HG02938 (cell line): ENCODE measurements around the gene ULK4.
"Not testable (repeated sequence)": the region's sequence is repeated elsewhere in the genome, so short reads cannot be mapped to it uniquely, and the experiment has no call there.

ENCODE experiments used
- ATAC-seq: cut with Tn5 transposase; IDR thresholded peaks from one replicate; pipeline ENCODE4 v1.9.1; 2021; ENCODE audit warnings: mild to moderate bottlenecking, moderate library complexity; ENCODE audit not compliant: unreplicated experiment

ULK4 gene

DNA sequence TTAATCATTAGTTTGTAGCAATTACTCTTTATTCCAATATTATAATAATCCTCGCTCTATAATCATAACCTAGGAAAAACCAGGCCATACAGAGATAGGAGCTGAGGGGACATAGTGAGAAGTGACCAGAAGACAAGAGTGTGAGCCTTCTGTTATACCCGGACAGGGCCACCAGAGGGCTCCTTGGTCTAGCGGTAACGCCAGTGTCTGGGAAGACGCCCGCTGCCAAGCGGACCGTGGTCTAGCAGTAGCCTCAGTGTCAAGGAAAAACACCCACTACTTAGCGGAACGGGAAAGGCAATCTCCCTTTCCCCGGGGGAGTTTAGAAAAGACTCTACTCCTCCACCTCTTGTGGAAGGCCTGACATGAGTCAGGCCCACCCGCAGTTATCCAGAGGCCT is 266.1 kb downstream of the ULK4 start:
- ATAC-seq, result not testable (repeated sequence)

DNA sequence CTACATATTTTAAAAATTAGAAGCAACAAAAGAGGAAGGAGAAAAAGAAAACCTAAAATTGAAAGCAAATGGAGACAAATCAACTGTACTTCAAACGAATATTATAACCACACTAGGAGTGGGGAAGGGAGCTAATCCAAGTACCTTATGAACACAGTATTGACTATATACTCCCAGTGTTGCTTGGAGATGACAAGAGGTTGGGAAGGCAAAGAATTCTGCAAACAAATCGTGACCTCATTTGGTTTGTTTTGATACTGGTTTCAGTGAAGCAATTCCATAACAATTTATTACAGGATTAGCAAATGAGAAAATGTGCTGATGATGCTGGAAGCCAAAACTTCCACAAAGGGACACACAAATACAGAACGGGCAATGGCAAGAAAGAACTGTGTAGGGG is 268.1 kb downstream of the ULK4 start:
- ATAC-seq, result no peak

DNA sequence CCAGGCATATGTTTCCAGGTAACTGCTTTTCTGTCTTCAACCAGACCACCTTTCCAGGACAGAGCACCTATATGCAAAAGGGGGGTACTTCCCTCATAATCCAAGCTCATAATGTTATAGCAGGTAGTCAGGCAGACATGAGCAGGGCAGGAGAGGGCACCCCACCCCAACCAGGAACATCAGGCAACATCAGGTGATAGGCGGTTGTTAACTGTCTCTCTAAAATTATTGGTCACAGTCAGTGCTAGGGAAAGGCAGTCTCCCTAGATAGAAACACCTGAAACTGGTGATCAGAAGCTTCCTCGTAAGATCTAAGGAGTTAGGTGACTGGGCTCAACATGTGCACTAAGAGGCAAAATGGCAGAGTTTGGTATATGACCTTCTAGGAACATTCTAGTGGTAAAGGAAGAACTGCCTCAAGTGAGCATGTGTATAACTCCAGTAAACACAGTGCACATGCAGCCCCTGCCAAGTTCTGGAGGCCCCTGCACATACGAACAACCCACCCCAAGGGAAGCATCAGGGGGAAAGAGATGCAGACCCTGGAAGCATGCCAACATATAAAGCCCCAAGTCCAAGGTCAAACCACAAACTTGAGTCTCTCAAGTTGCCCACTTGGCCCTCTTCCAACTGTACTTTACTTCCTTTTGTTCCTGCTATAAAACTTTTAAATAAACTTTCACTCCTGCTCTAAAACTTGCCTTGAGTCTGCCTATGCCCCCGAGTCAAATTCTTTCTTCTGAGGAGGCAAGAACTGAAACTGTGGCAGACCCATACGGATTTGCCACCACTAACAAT is 270.9 kb downstream of the ULK4 start:
- ATAC-seq, result no peak

DNA sequence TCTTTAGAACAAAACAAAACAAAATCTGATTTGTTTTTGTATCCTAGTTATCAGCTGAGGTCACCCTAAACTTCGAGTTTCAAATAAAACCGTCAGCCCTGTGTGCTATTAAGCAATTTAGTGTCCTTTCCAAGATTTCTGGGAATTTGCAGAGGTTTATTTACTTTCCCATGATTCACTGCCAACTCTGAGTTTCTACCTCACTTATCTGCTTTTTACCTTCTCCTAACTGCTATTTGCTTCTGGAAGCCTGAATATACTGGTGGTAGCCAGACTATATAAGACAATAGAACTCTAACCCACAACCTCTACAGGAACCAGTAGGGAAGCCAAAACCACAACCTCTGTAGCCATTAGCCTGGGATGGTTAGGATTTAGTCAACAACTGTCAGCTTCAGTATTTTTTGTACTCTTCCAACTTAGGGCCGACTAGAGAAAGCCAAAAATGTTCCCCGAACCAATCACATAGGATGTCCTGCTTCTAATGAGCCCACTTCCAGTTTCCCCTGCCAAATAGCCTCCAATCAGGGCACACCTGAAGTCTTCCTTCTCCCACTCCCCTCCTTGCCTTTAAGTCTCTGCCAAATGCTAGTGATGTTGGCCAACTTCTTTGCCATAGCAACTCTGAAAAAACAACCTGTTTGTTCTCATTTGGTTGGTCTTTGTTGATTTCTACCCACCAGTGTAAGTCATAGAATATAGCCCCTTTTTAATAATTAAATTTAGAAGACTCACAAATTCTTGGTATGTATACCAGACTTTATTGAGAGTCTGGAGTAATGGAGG is 273.1 kb downstream of the ULK4 start:
- no peak for ATAC-seq

DNA sequence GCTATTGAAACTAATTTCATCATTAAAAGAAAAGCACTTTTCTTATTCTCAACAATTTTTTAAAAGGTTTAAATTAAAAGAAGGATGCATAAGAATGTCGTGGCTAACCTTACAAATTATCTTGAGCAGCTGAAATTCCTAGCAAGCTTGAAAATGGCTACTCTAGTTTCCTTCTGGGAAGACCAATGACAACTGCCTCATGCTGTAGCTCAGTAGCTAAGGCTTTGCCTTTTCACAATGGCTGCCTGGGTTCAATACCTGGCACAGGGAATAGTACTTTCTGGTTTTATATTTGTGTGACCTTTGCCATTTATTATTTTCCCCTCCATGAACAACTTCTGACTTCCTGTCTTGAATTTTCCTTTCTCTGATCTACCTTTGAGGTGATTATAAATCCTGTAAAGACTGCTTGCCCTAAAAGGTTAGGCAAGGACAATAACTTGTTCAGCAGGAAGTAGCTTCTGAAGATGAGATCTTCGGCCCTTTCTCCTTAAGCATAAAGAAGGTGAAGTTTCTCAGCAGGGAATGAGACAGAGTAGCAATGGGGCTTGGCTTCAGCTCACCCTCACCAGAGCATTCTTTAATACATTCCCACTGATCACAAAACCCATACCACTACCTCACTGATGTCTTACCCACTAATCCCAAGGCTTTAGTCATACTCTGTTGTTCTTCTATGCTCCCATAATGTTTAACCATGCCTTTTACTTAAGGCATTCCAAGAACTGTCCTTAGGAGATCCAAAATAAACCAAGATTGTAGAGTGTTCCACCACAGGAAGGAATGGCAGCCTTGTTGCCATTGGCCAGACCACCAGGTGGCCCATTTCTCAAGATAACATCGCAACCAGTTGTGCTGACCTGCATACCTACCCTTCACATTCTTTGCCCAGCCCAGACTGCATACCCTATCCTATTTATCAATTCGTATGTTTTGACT is 276.8 kb downstream of the ULK4 start:
- no peak for ATAC-seq

DNA sequence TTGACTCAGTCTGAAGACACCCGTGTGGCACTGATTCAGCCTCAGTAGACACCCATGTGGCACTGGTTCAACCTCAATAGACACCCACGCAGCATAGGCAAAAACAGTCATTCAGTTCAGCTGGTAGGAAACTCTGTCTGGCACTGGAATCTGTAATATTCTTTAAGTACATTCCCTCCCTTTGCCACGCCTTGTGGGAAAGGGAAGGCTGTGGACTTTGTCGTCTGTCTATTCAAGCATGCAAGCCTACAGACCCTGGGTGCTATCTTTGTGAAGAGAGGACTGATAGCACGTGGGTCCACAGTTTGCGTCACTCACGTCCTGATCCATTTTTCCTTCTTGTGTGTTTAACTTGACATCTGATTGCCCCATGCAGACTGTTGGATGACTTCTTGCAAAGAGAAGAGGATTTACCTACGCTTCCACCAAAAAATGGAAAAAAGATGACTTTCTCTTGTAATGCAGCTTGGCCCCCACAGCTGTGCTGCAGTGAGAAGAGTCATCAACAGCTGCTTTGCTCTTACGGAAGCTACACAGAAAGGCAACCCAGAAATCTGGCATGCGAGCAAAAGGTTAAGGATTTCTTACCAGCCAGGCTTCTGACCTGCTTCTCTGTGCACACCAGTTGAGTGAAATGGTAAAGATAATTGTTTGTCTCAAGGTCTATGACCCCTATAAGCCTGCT is 278.1 kb downstream of the ULK4 start:
- no peak for ATAC-seq

DNA sequence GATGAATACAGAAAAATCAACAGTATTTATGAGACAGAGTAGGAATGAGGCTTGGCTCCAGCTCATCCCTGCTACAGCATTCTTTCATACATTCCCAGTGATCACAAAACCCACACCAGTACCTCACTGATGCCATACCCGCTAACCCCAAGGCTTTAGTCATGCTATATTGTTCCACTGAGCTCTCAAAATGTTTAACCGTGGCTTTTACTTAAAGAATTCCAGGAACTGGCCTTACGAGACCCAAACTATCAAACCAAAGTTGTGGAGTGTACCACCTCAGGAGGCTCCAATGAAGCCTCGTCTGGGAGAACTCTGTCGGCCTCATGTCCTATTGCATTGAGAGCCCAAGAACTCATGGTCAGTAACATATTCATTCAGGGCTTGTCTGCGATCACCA is 278.9 kb downstream of the ULK4 start:
- no peak for ATAC-seq

DNA sequence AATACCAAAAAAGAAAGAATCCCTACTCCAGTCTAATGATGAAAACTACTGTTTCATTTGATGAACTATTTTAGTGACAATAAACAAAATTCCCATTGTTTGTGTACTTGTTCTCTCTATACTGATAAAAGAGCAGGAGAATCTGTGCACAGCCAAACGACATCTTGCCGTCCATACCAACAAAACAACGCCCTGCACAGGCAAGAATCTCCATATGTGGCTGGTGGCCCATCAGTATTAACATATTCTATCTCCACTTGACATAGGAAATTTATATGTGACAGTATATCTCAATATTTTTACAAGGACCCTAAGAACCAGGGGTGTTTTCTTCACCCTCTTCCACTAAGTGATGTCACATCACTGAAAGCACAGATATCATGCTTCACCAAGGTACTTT is 279.5 kb downstream of the ULK4 start:
- ATAC-seq, result no peak

DNA sequence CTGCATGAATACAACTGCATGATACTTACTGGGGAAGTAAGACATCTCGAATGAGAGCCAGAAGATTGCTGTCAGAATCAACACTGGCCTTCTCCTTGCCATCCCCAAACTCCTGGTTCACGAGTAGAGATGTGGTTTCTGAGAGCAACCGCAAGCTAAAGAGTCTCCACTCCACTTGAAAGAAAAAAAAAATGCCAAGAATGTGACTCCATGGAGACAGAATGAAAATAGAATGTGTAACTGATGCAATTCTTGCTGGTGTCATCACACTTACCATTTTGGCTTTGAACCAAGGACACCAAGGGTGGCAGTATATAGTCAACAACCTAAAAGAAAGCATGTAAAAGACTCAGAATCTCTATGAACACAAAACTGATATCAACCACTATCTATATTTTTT is 280.4 kb downstream of the ULK4 start:
- ATAC-seq, result no peak

DNA sequence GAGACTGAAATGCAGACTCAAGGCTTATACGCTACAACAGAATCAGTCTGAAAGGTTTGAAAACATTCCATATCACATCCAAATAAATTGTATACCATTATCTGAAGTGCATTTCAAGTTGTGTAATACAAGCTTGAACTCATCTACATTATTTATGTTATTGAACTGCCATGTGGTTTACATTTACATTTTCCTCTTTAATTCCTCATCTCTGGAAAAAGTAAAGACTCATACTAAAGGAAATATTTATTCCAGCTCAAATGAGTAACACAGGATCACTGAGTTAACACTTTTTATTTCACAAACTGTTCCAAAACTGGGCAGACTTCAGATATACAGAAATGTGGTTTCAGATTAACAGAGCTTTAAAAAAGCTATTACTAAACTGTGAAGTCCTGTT is 282.5 kb downstream of the ULK4 start:
- ATAC-seq, result no peak

DNA sequence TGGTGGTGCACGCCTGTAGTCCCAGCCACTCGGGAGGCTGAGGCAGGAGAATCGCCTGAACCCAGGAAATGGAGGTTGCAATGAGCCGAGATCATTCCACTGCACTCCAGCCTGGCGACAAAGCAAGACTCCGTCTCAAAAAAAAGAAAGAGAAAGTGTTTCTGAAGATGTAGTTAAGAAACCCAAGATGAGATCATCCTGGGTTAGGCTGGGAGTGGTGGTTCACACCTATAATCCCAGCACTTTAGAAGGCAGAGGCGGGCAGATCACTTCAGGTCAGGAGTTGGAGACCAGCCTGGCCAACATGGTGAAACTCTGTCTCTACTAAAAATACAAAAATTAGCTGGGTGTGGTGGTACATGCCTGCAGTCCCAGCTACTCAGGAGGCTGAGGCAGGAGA is 286.8 kb downstream of the ULK4 start:
- ATAC-seq, result not testable (repeated sequence)

DNA sequence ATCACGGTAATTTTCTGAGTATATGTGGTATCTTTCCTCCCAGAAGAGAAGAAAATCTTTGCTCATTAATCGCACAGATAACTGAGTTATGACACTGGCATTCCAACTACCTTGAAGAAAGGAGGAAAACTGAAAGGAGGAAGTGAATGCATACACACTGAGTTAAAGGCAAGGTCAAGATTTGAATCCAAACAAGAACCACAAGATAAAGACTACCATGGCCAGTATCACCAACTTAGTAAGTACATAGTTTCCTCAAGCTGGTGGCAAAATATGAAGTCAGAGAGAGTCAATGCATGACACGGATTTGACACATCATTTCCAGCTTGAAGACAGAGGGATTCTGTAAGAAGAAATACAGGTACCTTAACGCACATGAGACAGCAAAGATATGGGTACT is 287.5 kb downstream of the ULK4 start:
- no peak for ATAC-seq

DNA sequence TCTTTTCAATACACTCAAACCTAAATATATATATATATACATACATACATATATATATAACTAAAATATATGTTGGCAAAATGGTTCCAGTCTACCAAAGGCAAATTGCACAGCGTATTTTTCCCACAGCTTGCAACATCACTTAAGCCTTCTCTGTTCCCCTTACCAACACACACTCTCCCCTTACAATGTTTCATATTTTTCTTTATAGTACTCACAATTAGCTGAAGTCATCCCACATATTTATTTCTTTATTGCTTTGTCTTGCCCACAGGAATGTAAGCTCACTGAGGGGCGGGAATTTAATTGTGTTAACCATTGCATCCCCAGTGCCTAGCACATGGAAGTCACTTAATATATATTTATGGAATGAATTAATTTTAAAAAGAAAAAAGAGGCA is 288.3 kb downstream of the ULK4 start:
- ATAC-seq, result no peak

DNA sequence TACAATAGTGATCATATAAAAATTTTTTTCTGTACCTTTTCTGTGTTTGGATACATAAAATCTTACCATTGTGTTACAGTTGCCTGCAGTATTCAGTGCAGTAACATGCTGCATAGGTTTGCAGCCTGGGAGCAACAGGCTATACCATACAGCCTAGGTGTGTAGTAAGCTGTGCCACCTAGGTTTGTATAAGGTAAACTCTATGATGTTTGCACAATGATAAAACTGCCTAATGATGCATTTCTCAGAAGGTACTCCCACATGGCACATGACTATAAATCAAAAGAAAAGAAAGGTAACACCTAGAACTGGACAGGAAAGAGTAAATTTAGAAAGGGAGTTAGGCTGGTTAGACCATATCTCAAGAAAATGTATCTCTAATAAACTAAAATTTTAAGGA is 293.5 kb downstream of the ULK4 start:
- ATAC-seq, result no peak

DNA sequence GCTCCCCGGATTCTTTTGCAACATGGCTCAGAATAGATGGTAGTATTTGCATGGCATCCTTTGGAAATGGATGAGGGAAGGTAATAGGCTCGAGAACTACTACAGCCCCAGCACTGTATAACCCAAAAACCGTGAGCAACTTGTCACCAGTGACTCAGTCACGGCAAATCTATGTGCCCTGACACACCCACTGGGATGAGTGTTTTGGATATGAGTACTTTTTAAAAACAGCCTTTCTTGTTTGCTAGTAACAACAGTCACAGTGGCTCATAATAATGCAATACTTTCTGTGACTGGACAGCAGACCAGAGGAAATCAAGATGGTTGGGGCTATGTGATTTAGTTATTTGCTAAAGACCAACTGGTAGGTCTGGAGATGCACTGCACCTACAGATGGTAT is 299.6 kb downstream of the ULK4 start:
- no peak for ATAC-seq

DNA sequence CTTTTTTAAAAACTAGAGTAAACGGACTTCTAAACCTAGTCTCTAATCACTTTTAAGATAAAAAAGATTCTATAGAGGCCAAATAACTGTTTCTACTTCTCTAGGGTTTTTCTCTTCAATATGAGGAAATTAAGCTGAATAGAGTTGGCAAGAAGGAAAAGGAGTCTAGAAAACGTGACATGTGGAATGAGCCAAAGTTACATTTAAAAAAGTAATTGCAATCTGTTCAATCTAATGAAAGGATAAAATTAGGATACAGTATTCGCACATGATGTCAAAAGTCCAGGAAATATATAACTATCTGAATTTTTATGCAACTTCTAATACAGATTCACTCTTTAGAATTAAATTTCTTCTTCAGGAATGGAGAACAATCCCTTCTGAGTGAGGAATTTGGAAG is 300.1 kb downstream of the ULK4 start:
- no peak for ATAC-seq

DNA sequence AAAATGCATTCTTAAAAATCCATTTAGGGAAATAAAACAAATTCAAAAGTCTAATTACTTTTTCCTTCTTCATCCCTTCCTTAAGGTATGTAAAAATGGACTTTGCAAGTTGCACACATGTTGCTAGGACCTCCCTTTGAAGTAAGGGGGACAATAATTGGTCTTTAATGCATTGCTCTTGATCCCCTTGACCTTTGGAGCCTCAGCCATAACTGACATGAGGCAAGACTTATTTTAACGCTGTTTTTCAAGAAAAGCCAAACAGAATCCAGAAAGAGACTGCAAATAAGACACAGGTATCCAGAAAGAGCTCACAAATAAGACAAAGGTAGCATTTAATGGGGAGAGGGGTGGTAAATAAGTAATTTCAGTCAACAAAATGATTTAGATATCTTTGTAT is 301.4 kb downstream of the ULK4 start:
- no peak for ATAC-seq

DNA sequence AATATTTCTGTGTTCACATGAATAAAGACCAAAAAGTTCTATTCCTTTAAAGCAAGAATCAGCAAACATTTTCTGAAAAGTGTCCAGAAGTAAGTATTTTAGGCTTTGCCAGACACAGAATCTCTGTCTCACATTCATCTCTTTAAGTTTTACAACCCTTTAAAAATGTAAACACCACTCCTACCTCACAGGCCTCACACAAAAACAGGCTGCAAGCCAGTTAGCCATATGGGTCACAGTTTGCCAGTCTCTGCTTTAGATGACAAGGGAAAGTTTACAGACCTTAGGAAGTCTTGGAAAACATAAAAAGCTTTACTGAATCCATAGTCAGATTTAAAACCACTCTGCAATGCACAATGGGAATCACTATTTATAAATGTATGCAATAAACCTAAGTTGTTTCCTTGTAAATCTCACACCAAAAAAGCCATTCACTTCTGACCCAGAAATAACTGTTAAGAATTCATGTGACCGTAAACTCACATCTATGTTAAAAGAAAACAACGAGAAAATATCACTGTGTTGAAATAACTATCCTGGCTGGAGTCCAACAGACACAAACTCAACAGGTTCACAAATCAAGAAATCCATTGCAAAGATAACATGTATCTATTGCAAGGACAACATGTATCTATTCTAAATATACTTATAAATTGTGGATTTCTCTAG is 308.2 kb downstream of the ULK4 start:
- no peak for ATAC-seq

DNA sequence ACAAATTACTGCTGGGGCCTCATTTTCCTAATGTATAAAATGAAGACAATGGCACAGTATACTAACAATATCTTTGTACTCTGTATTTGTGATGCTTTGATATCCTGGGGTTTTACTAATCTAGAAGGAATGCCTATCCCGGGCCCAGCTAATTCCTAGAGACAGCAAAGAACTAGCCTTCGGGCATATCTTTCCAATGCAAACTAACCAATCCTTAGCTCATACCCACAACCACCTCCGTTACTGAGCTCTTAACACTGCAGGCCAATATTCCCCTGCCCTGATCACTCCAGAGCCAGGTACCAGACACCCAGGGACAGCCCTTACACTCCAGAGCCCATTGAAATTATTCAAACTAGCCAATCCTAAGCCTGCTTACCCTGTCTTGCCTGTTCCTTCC is 309.0 kb downstream of the ULK4 start:
- ATAC-seq, result no peak

DNA sequence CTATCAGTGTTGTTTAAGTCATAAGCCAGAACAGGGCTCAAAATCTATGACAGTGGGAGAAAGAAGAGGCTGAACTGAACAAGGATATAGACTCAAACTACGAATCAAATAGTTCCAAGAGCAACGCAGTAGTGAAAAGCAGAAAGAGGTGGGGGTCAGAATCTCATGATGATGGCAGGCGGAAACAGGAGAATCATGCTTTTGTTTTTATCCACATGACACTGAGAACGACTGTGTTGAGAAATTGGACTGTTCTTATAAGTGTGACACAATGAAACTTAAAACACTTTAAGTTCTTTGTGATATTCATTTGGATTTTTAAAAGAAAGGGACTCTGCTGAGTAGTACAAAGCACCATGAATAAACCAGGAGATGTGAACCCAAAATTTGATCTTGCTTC is 309.4 kb downstream of the ULK4 start:
- ATAC-seq, result no peak
